Midbrain (tissue), 1 donor: Measurements from ENCODE around the gene FAM149A.

Experiments
- DNase-seq: peaks from one replicate; lab custom pipeline; 2025; lab: John Stamatoyannopoulos, UW

The FAM149A gene

DNA sequence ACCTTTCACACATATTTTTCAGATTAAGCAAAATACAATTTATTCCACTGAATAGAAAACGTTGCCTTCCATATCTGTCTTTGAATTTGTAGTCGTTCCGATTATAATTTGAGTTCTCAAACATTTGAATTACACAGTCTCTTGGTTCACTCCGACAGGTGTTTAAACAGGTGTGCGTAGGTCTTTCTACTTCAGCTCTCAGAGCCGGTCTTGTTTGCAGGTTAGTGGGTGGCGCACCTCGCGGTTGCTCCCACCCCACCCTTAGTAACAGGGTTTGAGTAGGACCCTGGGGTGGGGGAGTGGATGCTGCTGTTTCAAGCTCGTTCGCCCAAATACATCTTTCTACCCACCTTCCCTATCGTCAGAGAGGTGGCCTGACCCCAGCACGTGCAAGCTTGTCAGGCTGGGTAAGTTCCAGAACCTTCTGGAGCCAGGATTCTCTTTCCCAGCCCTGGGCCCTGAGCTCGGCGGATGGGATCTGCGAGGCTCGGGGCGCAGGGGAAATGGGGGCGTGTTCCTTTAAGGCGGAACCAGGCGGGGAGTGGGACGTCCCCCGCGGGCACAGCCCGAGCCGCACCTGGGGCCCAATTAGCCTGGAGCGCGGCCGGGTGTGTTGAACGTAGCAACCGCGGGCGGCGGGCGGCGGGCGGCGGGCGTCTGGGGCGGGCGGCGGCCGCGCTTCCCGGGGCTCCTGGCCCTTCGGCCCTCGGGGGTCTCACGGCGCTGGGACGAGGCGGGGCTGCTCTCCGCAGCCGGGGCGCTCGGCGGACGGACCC lies at the start of gene FAM149A:
Gene FAM149A, plus strand, starts transcription at position 591 of the 776 bp plus-strand sequence.
- peak; percentile 8 for DNase-seq

DNA sequence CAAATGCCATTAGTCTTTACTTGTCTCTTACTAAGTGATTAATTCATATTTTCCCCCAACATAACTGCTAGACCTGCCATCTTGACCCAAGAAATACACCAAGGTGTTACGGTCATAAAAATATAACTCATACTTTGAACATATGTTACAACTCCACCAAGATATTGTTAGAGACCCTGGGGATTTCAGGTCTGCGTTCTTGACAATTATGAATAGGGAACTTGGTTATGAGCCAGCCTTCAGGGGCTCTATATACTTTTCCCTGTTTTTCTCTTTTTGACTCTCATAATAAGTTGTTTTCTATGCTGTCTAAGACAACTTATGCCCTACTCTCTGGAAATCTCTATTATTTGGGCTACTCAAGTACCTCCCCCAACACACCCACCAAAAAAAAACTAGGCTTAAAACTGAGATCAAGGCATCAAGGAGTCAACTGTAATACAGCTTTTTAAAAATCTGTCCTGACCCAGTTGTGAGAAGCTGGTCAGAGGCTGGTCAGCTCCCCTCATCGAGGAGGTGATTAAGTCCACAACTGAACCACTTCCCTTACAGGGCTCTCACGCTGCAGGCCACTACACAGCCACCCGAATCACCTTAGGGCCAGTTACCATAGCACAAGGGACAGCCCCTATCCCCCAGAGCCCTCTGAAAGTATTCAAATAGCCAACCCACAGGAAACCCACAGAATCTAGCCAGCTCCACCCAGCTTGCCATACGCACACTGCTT lies 46.1 kb upstream of the FAM149A start:
- no peak for DNase-seq

DNA sequence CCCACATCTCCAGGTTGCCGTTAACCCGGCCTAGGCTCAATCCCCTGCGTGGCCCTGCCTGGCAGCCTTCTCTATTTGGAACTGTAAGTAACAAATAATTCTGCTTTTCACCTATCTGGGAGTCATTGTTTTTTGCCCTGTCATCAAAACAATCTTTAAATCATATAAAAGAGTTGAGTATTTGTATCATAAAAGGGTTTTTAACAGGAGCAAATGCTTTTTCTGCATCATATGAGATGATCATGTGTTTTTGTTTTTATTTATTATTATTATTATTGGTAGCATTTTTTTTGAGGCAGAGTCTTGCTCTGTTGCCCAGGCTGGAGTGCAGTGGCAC lies 45.6 kb upstream of the FAM149A start:
- no peak for DNase-seq

DNA sequence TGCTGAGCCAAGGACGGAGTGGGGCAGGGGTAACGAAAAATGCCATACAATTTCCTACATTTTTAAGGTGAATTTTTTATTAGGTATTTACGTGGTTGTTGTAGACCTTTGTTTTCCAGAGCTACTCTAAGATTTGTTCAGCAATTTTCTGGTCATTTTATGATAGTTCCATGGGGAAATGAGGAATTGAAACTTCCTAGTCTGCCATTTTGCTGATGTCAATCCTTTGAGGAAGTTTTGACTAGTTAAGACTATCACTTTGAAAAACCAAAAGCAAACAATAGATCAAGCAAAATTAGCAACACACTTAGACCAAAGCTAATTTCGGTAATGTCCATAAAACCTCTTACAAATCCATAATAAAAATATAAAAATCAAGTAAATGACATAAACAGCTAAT lies 42.6 kb upstream of the FAM149A start:
- DNase-seq: no peak

DNA sequence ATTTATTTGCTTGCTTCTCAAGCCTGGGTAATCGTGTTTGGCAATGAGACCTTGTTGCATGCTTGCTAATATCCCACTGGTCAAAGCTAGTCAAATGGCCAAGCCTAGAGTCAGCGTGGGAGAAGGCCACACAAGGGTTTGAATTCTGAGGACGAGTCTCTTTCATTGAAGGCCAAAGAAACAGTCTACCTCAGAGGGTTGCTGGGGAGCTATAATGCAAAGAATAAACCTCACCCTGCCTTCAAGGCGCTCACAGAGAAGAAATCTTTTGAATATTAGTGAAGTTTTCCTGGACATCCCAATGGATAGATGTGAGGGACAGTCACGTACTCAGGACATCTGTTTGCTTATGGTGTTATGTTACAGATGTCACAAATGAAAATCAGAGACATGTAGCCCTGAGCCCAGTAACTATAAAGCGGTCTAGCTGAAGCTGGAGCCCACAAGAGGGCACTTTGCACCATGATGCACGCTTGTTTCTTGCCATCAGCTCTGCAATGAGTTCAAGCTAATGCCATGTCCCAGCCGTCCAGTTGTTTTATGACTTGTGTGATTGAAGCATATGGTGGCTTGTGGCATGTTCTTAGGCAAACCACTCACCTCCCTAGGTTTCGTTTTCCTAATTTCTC lies 36.6 kb upstream of the FAM149A start:
- peak; percentile 78 for DNase-seq

DNA sequence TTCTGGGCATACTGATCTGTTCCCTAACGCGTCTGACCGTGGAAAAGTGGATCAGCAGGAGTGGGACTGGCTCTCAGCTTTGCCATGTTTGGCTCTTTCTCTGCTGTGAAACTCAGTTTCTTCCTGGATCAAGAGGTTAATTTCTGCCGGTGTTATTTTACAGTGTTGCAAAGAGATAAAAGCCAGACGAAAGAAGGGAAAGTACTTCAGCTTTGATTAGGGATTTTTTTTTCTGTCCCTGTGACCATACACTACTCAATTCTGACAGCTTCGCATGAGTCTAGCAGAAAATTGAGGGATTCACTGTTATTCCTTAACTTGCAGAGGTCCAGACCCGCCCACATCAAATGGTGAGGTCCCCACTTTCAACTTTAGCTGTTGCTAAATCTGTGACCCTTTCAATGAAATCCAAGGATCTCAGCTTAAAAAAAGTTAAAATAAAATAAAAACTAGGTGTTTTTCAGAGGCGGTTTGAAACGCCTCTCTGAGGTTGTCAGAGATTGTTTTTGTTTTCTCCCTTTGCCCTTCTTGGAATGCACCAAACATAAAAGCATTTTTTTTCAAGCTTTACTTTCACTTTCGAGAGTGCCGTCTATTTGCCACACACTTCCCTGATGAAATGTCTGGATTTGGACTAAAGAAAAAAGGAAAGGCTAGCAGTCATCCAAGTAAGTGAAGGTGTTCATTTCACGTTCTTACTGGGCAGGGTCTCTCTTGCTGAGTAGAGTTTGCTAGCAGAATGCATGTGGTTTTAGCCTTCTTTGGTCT lies 35.7 kb upstream of the FAM149A start, which contains the start of gene TLR3:
Gene TLR3, plus strand, starts transcription at position 576 of the 768 bp plus-strand sequence. CDS start 7,464 bp downstream, outside the sequence.
- peak; percentile 47 for DNase-seq

DNA sequence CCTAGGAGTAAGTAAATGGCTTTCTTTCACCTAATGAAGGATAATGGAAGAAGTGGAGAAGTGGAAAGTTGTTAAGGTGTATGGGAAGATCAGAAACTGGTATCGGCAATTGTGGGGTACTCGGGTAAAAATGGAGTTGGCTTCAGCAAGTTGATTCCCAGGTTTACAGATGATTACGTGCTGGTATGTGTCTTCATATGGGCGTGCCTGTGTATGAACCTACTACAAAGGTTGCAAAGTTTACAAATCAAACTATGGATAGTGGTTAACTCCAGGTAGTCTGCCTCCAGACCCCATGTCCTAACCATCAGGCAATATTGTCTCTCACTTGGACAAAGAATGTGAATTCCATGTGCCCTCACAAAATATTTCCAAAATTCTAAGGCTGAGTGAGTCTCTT lies 34.8 kb upstream of the FAM149A start:
- no peak for DNase-seq

DNA sequence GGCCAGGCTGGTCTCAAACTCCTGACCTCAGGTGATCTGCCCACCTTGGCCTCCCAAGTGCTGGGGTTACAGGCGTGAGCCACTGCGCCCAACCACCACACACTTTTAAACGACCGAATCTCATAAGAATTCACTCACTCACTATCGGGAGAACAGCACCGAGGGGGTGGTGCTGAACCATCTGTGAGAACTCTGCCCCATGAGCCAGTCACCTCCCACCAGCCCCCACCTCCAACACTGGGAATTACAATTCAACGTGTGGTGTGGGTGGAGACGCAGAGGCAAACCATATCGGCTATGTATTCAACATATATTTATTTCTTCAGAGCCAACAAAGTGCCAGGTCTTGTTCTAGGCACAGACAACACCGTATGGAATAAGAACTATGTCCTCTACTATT lies 32.0 kb upstream of the FAM149A start:
- no peak for DNase-seq

DNA sequence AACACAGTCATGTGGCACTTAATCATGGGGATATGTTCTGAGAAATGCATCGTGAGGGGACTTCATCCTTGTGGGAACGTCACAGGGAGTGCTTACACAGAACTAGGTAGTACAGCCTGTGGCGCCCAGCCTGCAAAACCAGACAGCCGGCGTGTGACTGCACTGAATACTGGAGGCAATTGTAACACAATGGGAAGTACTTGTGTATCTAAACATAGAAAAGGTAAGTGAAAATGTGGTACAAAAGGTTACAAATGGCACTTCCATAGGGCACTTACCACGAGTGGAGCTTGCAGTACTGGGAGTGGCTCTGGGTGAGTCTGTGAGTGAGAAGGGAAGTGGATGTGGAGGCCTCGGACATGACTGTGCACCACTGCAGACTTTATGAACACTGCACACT lies 30.3 kb upstream of the FAM149A start:
- peak; percentile 39 for DNase-seq

DNA sequence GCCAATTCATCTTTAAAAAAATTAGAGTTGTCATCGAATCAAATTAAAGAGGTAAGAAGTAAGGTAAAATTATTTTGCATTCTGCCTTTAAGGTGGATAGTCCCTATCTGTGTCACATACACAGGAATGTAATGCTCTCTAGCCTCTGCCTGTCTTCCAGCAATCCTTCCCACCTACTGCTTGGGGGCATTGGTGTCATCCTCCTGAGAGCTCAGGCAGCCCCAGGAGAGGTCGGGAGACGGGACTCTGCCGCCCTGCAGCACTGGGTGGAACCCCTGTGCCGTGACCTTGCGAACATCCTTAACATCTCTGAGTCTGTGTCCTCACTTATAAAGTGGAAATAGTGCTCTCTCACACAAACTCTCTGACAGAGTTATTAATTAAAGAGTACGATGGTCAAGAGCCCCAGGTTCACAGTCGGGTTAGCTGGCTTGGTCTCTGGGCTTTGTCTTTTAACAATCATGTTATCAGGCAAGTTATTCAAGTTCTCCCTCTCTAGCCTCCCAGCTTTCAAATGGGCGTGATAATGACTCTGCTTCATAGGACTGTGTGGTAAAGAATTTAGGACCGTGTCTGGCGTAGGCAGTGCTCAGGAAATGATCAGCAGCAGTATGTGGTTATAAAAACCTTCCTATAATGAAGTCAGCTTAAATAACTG lies 25.4 kb upstream of the FAM149A start:
- DNase-seq: no peak

DNA sequence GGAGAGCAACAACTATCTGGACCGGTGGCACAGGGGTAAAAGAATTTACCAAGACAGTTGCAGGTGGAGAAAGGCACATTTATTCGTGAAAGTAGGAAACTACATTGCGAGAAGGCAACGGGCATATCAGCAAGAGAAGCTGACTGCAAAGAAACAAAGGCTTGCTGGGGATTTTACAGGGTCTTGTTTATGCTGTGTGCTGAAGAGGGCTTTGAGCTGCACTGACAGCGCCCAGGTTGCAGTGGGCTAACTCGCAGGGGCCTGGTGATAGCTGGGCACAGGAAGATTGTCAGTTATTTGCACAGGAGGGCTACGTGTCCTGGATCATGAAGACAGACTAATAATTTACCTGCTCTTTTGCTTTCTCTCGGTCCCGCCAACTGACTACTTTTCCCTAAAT lies 24.8 kb upstream of the FAM149A start:
- DNase-seq: no peak

DNA sequence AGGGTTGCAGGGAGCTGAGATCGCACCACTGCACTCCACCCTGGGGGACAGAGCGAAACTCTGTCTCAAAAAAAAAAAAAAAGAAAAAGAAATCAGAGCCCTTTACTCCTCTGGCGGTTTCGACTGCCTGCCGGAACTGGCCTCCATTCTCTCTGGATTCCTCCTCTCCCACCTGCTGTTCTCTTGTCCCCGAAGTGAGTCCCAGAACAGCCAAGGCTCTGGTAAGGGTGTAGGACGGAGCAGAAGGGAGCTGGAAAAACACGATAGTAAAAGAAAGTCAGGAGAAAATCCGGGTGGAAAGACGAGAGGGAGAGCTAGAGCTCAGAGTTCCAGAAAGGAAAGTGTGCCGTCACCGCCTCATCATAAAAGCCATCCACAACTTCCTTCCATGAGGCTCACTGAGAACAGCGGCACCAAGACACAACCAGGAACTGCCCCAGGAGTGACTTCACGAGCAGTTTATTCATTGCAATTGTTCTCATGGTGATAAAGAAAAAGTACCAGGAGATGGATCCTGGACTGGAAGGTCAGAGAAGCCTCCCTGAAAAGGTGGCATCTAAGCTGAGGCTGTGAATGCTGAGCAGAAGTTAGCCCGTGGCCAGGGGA lies 23.2 kb upstream of the FAM149A start:
- DNase-seq: no peak

DNA sequence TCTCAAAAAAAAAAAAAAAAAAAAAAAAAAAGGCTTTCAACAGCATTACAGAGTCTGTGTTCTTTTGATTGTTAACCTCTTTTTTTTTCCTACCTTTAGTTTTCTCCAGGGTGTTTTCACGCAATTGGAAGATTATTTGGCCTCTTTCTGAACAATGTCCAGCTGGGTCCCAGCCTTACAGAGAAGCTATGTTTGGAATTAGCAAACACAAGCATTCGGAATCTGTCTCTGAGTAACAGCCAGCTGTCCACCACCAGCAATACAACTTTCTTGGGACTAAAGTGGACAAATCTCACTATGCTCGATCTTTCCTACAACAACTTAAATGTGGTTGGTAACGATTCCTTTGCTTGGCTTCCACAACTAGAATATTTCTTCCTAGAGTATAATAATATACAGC lies 22.3 kb upstream of the FAM149A start:
- DNase-seq: no peak

DNA sequence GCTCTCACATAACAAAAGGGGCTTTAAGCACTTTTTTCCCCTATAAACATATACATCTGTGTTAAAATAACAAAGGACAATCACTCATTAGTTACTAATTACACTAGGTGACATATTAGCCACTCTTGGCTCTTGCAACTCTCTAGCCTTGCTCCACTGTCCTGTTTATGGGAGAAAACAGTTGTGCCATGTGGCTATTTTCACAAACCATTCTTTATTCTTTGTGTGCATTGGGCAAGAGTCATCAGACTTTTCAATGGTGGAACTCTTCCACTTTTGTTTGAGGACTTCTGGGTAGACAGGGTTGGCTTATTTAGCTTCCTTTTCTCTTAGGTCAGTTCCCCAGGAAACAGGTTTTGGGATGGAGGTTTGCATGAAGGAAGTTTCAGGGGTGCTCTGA lies 16.0 kb upstream of the FAM149A start:
- DNase-seq: no peak

DNA sequence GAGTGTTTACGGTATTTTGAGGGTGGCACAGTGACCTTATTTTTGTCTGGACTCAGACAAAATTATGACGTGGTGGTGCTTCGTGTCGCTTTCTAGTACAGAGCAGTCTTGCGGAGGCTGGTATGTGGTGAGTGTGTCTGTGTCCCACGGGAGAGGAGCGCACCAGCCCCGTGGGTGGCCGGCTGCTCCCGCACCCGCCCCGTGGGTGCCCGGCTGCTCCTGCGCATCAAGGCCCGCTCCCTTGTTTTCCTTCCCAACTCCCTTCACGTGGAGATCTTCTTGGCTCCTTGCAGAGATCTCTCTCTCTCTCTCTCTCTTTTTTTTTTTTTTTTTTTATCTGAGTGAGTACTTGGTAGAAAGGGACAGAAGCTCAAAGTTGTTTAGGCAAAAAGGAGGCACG lies 12.2 kb upstream of the FAM149A start:
- no peak for DNase-seq

DNA sequence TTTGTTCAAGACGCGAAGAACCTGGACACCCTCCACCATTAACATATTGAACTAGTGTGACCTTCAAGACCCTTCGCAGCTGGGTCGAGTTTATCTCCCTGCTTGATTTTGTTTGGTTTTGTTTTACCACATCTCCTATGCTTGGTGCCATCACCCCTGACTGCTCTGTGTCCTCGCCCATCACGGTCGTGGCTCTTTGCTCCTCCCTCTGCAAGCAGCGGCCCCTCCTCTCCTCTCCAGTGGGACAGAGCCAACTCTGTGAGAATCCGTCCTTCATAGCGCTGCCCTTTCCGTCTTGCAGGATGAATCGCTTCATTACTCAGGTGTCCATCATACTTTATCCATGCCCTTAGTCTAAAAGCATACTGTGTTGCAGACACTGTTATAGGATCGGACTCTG lies 9.1 kb upstream of the FAM149A start:
- no peak for DNase-seq

DNA sequence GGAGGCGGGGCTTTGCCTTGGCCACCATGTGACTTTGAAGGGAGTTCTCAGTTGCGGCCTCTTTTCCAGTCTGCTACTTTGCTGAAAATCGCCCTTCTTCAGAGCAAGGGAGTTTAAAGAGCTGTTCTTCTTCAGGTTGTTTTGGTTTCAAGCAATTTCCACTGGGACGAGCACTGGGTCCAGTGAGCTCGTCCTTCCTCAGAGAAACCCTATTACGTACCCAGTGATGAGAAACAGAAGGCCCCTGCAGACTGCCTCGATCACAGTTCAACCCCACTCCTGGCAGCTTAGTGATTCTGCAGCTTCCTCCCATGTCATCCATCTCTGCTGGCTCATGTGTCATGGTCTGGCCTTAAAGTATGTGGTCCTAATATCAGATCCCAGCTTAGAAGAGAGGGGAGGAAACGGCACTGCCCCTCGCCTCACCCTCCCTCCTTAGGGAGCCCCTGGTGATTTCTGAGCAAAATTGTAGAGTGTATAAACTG lies 7.8 kb upstream of the FAM149A start:
- DNase-seq: no peak

DNA sequence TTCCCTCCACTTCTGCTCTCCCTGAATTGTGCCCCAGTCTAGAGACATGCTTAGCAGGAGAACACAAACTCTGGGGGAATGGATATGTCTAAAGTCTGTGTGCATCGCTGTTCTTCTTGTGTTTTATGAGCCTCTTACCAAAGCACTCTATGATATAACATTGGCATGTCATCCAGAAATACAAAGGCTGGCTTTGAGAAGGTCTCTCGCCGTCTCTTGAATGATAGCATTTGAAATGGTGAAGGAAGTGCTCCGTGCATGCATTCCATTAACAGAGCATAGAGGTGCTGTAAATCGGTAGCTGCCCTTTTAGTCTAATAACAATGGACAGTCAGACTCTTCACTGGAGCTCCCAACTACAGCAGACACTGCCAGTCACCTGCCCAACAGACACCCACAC lies 7.1 kb upstream of the FAM149A start:
- DNase-seq: no peak

DNA sequence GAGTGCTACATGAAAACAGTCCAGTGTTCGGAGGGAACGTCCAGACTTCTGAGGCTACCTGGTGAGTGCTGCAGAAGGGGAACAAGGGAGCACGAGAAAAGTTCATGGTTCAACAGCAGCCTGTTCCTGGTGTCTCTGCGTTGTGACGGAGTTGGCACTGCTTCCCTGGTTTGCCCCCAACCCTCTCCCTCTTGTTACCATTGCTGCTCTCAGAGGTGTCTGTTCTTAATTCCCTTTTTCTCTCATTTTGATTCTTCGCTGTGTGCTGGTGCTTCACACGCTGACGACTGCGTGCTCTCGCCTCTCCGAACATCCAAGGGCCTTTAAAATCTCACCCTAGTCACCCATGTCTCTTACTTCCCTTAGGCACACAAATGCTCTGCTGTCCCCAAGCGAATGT lies 1.6 kb upstream of the FAM149A start:
- no peak for DNase-seq

DNA sequence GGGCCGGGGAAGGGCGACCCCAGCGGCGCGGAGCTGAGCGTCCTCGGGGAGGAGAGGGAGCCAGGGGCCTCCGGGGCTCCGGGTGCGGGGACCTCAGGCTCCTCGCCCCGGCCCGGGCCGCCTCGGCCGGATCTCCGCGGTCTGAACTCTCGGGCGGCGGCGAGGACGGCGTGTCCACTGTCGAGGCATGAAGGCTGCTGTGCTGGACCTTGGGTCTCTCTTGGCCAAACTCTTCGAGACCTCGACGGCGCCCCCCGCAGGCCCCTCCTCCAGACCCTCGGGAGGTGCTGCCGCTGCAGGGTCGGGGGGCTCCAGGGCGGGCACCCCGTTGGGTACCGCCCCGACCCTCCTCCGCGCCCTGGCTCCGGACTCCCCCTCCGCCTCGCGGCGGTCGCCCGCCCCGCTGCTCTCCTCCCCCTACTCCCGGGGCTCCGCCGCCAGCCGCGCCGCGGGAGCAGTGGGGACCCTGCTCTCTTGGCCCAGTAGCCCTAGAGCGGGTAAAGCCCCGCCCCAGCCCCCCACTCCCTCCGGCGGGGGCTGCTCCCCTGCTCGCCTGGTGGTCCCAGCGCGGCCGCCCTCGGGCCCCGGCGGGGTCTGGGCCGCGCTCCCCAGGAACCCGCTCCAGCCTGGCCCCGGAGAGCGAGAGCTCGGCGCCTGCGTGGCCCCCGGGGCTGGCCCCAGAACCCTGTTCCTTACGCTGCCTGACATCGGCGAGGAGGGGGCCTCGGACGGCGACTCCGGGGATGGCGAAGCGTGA lies 564 bp downstream of the FAM149A start:
- DNase-seq: no peak
